Measurements from ENCODE around the gene WIPI1.
"Not testable (repeated sequence)": the region's sequence is repeated elsewhere in the genome, so short reads cannot be mapped to it uniquely, and the experiment has no call there.

Gene WIPI1

DNA sequence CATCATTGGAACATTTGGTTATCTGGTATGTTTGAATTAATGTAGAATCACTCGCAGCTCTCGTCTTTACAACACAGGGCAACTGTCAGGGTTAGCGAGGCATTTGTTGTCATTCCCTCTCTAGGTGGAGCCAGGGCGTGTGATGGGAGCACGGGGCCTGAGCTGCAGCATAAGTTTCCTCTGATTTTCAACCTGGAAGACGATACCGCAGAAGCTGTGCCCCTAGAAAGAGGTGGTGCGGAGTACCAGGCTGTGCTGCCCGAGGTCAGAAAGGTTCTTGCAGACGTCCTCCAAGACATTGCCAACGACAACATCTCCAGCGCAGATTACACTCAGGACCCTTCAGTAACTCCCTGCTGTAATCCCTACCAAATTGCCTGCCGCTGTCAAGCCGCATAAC, 37.2 kb downstream of the WIPI1 start:
- Mint-ChIP-seq H3K4me1 (ENCODE audit: low read depth) (peaks cover 21% of the 10 kb centered on the region), H3K4me3 (no peak overlapping the region), H3K36me3 (peaks cover 6% of the 10 kb centered on the region), H3K27me3 (no peaks in the 10 kb centered on the region), H3K27ac (no peak overlapping the region), H3K9me3 (ENCODE audit: low read depth) (no peaks in the 10 kb centered on the region)

DNA sequence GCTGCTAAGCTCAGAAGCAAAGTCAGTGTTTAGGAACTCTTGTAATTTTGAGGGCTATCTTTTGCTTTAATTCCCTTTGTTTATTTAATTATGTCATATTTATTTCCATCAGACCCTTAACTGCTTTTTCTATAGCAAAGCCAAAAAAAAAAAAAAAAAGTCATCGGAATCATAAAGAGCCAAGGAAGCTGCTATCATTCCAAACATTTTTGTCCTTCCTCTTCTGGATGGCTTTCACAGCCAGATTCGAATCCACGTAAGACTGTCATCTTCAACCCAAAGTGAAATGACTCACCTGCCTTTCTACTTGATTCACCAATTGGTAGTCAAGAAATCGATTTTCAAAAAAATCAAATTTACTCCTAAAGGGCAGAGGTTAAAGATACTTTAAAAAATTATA, 38.4 kb downstream of the WIPI1 start:
- Mint-ChIP-seq H3K36me3 (peaks cover 6% of the 10 kb centered on the region), H3K4me1 (ENCODE audit: low read depth) (peaks cover 33% of the 10 kb centered on the region), H3K9me3 (ENCODE audit: low read depth) (no peaks in the 10 kb centered on the region)

DNA sequence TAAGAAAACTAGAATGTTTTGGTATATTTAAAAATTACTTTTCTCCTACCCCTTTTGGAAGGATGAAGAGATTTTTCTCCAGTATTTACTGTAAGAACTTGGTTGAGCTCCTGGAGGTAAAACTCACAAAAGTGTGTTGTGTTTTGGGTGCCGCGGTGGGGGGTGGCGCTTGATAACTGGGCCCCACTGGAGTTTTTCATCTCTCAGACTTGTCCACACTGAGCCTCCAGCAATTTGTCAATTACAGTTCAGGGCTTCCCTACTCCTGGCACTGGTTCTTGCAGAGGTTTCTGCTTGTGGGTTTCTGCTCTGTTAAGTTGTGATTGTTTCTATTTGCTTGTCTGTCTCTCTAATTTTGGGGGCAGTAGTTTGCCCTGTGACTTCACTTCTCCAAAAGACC, 40.0 kb downstream of the WIPI1 start:
- H3K27ac Mint-ChIP-seq, result no peak overlapping the region
- H3K36me3 Mint-ChIP-seq, result peaks cover 6% of the 10 kb centered on the region

More for the DNA sequence above, 38.4 kb downstream of the WIPI1 start:
- Mint-ChIP-seq H3K27ac (no peak overlapping the region), H3K27me3 (no peaks in the 10 kb centered on the region), H3K4me3 (no peak overlapping the region)

DNA sequence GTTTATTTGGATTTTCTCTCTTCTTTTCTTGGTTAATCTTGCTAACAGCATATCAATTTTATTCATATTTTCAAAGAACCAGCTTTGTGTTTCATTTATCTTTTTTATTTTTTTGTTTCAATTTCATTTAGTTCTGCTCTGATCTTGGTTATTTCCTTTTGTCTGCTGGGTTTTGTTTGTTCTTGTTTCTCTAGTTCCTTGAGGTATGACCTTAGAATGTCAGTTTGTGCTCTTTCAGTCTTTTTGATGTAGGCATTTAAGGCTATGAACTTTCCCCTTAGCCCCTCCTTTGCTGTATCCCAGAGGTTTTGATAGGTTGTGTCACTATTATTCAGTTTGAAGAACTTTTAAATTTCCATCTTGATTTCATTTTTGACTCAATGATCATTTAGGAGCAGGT, 42.4 kb downstream of the WIPI1 start:
- H3K4me1 Mint-ChIP-seq (ENCODE audit: low read depth), result peaks cover 35% of the 10 kb centered on the region
- H3K27ac Mint-ChIP-seq, result peak overlapping the region; percentile 91
- not testable (repeated sequence) for H3K36me3 Mint-ChIP-seq

More for the DNA sequence above, 40.0 kb downstream of the WIPI1 start:
- Mint-ChIP-seq H3K9me3 (ENCODE audit: low read depth) (no peaks in the 10 kb centered on the region), H3K27me3 (no peaks in the 10 kb centered on the region), H3K4me1 (ENCODE audit: low read depth) (peaks cover 35% of the 10 kb centered on the region), H3K4me3 (no peak overlapping the region)

DNA sequence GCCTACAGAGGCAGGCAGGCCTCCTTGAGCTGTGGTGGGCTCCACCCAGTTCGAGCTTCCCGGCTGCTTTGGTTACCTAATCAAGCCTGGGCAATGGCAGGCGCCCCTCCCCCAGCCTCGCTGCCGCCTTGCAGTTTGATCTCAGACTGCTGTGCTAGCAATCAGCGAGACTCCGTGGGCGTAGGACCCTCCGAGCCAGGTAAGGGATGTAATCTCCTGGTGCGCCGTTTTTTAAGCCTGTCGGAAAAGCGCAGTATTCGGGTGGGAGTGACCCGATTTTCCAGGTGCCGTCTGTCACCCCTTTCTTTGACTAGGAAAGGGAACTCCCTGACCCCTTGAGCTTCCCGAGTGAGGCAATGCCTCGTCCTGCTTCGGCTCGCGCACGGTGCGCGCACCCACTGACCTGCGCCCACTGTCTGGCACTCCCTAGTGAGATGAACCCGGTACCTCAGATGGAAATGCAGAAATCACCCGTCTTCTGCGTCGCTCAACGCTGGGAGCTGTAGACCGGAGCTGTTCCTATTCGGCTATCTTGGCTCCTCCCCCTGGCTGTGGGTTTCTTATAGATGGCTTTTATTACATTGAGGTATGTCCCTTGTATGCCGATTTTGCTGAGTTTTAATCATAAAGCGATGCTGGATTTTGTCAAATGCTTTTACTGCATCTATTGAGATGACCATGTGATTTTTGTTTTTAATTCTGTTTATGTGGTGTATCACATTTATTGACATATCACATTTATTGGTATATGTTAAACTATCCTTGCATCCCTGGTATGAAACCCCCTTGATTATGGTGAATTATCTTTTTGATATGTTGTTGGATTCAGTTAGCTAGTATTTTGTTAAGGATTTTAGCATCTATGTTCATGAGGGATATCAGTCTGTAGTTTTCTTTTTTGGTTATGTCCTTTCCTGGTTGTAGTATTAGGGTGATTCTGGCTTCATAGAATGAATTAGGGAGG, 43.4 kb downstream of the WIPI1 start:
- not testable (repeated sequence) for H3K36me3 Mint-ChIP-seq; H3K9me3 Mint-ChIP-seq (ENCODE audit: low read depth); H3K27me3 Mint-ChIP-seq
- peak overlapping the region; percentile 94 for H3K4me3 Mint-ChIP-seq
- peaks cover 35% of the 10 kb centered on the region for H3K4me1 Mint-ChIP-seq (ENCODE audit: low read depth)
- peak overlapping the region; percentile 91 for H3K27ac Mint-ChIP-seq

More for the DNA sequence above, 42.4 kb downstream of the WIPI1 start:
- not testable (repeated sequence) for H3K27me3 Mint-ChIP-seq; H3K9me3 Mint-ChIP-seq (ENCODE audit: low read depth)
- peak overlapping the region; percentile 94 for H3K4me3 Mint-ChIP-seq

DNA sequence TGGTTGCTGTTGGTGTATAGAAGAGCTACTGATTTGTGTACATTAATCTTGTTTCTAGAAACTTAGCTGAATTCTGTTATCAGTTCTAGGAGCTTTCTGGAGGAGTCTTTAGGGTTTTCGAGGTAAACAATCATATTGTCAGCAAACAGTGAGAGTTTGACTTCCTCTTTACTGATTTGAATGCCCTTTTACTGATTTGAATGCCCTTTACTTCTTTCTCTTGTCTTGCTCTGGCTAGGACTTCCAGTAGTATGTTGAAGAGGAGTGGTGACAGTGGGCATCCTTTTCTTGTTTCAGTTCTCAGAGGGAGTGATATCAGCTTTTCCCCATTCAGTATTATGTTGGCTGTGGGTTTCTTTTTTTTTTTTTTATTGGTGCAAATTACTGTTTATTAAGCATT, 49.6 kb downstream of the WIPI1 start:
- H3K4me3 Mint-ChIP-seq; H3K27ac Mint-ChIP-seq; H3K4me1 Mint-ChIP-seq (ENCODE audit: low read depth); H3K27me3 Mint-ChIP-seq: not testable (repeated sequence)
- peaks cover 30% of the 10 kb centered on the region for H3K36me3 Mint-ChIP-seq
- peaks cover 17% of the 10 kb centered on the region for H3K9me3 Mint-ChIP-seq (ENCODE audit: low read depth)

DNA sequence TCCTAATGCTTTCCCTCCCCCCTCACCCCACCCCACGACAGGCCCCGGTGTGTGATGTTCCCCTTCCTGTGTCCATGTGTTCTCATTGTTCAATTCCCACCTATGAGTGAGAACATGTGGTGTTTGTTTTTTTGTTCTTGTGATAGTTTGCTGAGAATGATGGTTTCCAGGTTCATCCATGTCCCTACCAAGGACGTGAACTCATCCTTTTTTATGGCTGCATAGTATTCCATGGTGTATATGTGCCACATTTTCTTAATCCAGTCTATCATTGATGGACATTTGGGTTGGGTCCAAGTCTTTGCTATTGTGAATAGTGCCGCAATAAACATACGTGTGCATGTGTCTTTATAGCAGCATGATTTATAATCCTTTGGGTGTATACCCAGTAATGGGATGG, 53.5 kb downstream of the WIPI1 start:
- H3K27me3 Mint-ChIP-seq, result not testable (repeated sequence)

DNA sequence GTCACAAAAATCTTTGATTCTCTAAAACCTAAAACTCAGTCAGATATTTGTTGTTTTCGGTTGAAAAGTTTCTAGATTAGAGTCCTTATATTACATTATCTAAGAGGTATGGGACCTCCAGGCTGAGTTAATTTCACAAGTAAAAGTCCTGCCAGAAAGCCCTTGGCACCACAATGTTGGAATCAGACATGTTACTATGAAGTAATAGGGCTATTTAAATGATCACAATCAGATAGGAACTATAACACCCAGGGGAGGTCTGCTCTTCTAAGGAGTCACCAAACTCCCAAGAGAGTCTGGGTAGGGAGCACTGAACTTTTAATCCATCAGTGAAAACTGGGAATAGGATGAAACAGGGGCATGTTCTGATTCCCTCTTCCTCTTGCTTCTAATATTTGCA, 54.2 kb downstream of the WIPI1 start:
- no peaks in the 10 kb centered on the region for H3K27me3 Mint-ChIP-seq
- H3K4me3 Mint-ChIP-seq, result no peak overlapping the region
- peaks cover 30% of the 10 kb centered on the region for H3K36me3 Mint-ChIP-seq
- H3K4me1 Mint-ChIP-seq (ENCODE audit: low read depth), result peaks cover 25% of the 10 kb centered on the region
- H3K9me3 Mint-ChIP-seq (ENCODE audit: low read depth), result peaks cover 17% of the 10 kb centered on the region
- no peak overlapping the region for H3K27ac Mint-ChIP-seq

More for the DNA sequence above, 53.5 kb downstream of the WIPI1 start:
- not testable (repeated sequence) for H3K4me3 Mint-ChIP-seq, H3K27ac Mint-ChIP-seq
- Mint-ChIP-seq H3K36me3 (peaks cover 30% of the 10 kb centered on the region), H3K9me3 (ENCODE audit: low read depth) (peaks cover 17% of the 10 kb centered on the region), H3K4me1 (ENCODE audit: low read depth) (peaks cover 19% of the 10 kb centered on the region)

DNA sequence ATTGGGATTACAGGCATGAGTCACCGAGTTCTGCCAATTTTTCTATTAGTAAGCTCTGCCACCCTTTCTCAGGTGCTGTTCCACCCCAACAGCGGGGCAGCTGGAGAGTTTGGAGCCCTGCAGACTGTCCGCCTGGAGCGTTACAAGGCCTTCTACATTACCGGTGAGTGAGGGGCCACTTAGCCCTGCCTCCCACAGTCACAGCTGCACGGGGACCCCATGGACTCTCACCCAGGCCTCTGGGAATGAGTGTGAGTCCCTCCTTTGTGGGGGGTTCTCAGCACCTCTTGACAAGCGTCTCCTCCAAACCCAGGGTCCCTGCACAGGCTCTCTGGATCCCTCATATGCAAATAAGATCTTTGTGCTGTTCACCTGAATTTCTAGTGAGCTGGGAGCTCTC, 56.0 kb downstream of the WIPI1 start:
- no peak overlapping the region for H3K4me3 Mint-ChIP-seq
- H3K36me3 Mint-ChIP-seq, result peaks cover 15% of the 10 kb centered on the region
- H3K9me3 Mint-ChIP-seq (ENCODE audit: low read depth), result peaks cover 4% of the 10 kb centered on the region
- peaks cover 35% of the 10 kb centered on the region for H3K4me1 Mint-ChIP-seq (ENCODE audit: low read depth)
- peak overlapping the region; percentile 61 for H3K27ac Mint-ChIP-seq
- H3K27me3 Mint-ChIP-seq, result no peaks in the 10 kb centered on the region

DNA sequence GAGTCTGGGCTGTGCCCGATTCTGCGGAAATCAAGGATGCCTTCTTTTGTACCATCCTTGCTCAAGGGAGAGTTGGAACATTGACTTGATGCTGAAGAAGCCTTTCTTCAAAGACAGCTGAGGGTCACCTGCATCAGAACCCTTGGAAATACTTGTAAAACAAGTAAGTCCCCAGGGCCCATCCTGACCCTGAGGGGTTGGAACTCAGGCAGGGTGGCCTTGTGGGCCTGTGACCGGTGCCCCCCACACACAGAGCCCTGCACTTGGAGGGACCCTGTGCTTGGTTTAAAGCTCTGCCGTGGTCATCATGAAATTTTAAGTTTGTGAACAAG, 56.9 kb downstream of the WIPI1 start:
- H3K36me3 Mint-ChIP-seq, result peaks cover 10% of the 10 kb centered on the region
- no peaks in the 10 kb centered on the region for H3K27me3 Mint-ChIP-seq
- H3K27ac Mint-ChIP-seq, result peak overlapping the region; percentile 74
- H3K4me3 Mint-ChIP-seq, result peak overlapping the region; percentile 64
- H3K4me1 Mint-ChIP-seq (ENCODE audit: low read depth), result peaks cover 35% of the 10 kb centered on the region
- H3K9me3 Mint-ChIP-seq (ENCODE audit: low read depth), result no peaks in the 10 kb centered on the region

DNA sequence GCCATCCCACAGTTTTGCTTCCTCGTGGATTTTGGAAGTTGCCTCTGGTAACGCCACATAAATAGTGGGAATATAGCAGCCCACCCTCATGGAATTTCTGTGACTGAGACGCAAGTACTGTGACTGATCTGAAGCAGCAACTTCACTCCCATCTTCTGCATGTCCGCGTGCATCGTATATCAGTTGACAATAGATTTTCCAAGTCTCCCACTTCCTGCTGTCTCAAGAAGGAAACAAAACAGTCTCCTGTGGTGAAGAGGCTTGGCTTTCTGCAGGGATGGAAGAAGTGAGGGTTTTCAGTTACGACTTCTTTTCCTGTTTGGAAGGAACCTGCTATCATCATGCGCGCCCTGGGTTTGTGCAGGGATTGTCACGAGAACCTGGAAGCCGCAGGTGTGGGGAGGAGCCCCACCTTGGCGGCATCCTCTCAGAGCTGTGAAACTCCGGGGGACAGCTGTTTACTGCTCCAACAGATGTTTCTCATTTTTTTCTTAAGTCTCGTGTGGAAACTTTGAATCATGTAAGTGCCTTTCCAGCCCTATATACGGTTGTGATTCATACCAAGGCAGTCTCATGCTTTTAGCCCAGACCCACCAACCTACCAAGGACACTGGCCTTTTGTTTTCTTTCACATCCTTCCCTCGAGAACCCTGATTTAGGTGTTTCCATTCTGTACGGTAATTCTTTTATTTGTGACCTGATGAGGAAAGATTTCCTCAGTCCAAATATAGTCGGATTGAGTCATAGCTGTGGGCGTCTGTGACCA, 57.5 kb downstream of the WIPI1 start:
- Mint-ChIP-seq H3K27me3 (no peaks in the 10 kb centered on the region), H3K27ac (peak overlapping the region; percentile 74), H3K4me1 (ENCODE audit: low read depth) (peaks cover 35% of the 10 kb centered on the region), H3K9me3 (ENCODE audit: low read depth) (no peaks in the 10 kb centered on the region), H3K36me3 (peaks cover 9% of the 10 kb centered on the region), H3K4me3 (peak overlapping the region; percentile 64)

DNA sequence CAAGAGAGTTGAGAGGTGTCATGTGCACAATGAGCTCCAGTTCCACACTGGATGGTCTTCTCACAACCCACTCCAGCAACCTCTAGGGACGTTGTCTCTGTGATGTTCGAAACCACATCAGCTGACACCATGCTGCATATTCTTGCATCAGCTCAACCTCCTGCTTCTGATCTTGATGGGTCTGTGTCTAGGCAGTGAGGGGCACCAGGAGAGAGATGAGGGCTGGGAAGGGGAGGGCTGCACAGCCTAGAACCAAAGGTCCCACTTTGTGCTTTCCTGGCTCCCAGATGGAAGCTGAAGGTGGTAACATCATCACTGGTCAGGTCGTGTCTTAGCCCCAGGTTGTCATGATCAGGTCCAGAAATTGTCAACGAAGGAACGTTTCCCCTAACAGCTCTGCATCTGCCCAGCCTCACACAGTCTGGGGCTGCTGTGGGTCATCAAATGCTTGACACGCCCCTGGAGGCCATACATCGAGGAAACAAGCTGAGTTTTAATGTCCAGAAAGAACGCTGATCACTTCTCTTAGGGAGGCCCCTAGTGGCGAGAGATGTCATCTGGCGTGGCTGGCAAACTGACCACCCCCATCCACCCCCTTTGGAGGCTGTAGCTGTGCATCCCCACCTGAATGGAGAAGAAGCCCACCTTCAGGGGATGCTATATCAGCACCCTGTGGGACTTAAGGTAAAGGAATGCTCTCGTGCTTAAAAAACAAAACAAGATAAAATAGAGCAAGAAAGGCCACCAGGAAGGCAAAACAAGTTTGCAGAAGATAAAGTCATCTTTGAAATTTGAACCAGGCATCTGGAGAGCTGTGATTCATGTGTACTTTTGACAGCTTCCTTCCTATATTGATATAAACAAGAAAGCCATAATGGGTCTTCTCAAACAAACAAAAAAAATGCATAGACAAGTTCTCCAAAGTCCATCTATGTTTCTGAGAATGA, 58.3 kb downstream of the WIPI1 start:
- Mint-ChIP-seq H3K27ac (peak overlapping the region; percentile 58), H3K4me1 (ENCODE audit: low read depth) (peaks cover 35% of the 10 kb centered on the region), H3K9me3 (ENCODE audit: low read depth) (no peaks in the 10 kb centered on the region), H3K27me3 (no peaks in the 10 kb centered on the region), H3K4me3 (peak overlapping the region; percentile 4), H3K36me3 (peaks cover 7% of the 10 kb centered on the region)

DNA sequence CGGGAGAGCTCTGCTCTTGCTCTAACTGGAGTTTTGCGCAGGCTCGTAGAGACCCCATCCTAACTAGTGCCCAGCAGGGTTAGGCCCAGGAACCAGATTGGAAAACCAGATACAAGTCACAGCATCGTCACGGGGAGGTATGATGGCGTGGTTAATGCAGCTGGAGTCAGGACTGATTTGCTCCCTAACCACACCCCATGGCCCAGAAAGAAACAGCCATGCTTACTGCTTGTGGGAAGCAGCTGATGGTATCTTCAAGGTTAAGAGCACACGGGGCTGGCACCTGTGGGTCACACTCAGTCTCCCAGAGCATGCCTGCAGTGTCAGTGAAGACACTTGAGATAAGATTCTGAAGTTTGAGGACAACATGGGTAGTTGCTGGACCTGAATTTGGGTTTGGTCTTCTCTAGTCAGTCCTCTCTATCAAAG, 60.2 kb downstream of the WIPI1 start:
- peaks cover 35% of the 10 kb centered on the region for H3K4me1 Mint-ChIP-seq (ENCODE audit: low read depth)
- no peaks in the 10 kb centered on the region for H3K9me3 Mint-ChIP-seq (ENCODE audit: low read depth)
- peak overlapping the region; percentile 41 for H3K27ac Mint-ChIP-seq
- no peak overlapping the region for H3K4me3 Mint-ChIP-seq
- peaks cover 5% of the 10 kb centered on the region for H3K36me3 Mint-ChIP-seq
- no peaks in the 10 kb centered on the region for H3K27me3 Mint-ChIP-seq

DNA sequence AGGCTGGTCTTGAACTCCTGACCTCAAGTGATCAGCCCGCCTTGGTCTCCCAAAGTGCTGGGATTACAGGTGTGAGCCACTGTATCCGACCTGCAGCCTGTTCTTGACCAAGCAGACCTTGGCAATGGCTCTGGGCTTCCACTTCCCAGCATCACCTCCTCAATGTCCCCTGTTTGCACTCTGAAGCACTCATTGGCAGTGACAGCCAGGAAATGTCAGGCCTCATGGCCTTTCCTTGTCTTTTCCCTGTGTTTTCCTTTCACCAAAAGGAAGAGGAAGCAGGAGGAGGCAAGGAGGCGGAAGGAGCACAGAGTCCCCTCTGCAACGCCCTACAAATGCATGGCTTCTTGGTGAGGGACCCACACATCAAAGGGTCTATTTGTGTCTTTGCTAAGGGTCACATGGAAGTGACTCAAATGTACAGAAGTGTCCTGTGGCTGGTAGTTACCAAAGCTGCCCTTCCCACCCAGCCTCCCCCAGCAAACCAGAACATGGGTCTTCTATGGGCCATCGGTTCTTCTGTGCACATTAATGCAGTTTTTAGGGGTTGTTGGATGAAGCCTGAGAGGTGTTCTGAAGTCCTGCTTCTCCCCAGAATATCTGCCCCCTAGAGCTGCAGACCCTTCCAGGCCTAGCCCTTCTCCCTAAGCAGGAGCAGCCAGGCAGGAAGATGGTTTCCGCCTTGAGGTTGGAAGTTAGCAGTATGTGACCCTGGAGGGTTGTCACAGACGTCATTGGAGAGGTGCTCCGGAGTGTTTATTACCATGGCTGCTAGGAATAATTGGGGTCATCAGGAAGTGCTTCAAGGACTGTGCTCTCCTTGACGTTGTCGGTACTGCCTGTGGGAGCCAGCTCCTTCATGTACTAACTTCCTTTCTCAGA, 60.8 kb downstream of the WIPI1 start:
- H3K27me3 Mint-ChIP-seq, result no peaks in the 10 kb centered on the region
- peaks cover 35% of the 10 kb centered on the region for H3K4me1 Mint-ChIP-seq (ENCODE audit: low read depth)
- no peak overlapping the region for H3K4me3 Mint-ChIP-seq
- H3K9me3 Mint-ChIP-seq (ENCODE audit: low read depth), result no peaks in the 10 kb centered on the region
- H3K36me3 Mint-ChIP-seq, result peaks cover 5% of the 10 kb centered on the region
- peak overlapping the region; percentile 41 for H3K27ac Mint-ChIP-seq
